NCI-H2107 (cell line): ENCODE results near the gene RNF214.

Experiments used
- DNase-seq: peaks from one replicate; lab custom pipeline; 2025; lab: John Stamatoyannopoulos, UW

Gene RNF214

DNA sequence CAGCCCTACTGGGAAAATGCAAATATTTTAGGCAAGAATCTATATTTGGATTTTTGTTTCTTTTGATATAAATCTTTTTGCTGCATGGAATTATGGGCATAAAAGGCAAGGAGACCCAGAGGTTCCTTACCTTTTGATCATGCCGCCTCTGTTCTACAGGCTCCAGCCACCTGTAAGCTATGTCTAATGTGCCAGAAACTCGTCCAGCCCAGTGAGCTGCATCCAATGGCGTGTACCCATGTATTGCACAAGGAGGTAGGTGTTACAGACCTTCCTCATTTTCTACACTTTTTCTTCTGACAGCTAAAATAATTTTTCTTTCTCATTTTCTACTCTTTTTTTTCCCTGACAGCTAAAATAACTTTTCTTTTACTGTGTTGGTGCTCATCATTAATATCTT, 50.5 kb downstream of the RNF214 start:
- DNase-seq = no peak

DNA sequence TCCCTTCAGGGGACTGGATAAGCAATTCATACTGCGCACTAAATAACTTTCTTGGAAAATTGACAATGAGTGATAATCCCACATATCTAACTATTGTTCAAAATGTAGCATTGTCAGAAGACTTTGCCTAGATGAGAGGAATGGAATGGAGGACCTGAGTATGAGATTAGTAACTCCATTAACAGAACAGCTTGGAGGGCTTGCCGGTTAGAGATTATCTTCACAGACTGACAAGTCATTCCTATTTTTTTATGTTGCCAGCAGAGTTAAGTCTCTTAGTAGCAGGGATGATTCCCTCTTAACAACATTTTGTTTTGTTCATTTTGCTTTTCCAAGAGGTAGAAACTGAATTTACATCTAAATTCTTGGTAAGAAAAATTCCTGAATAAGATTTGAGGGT, 51.6 kb downstream of the RNF214 start:
- DNase-seq = no peak

GRCh38 chr11:117286588-117286987, 54.1 kb downstream of the RNF214 start:
- no peak for DNase-seq

- no peak for DNase-seq
These were observed 55.2 kb downstream of the RNF214 start for GRCh38 chr11:117287668-117288067.

- DNase-seq = no peak
These were observed 57.3 kb downstream of the RNF214 start for GRCh38 chr11:117289795-117290194.

GRCh38 chr11:117290809-117291396, 58.4 kb downstream of the RNF214 start, which contains the start of gene BACE1-AS:
Gene BACE1-AS (plus strand): TSS chr11:117291346.
- no peak for DNase-seq

DNA sequence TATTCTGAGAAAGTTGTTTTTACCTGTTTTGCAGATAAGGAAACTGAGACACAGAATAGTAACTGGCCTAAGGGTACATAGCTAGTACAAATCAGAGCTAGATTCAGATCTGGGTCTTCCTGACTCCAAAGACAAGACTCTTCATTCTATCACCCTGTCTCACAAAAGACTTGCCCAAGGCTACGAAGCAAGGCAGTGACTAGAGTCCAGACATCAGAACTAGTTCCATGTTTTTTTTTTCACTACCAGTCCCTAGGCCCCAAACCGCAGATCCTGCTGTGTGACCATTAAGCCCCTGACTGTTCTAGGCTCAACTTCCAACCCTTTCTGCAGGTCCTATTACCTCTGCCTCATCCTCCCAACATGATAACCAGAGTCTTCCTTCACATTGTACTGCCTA, 60.1 kb downstream of the RNF214 start:
- DNase-seq = no peak

GRCh38 chr11:117295438-117296137, 63.1 kb downstream of the RNF214 start:
- DNase-seq = no peak

- no peak for DNase-seq
These were observed 64.4 kb downstream of the RNF214 start for GRCh38 chr11:117296881-117297280.

GRCh38 chr11:117298195-117298594, 65.7 kb downstream of the RNF214 start:
- no peak for DNase-seq

GRCh38 chr11:117299351-117300282, 67.1 kb downstream of the RNF214 start:
- DNase-seq = no peak

- DNase-seq = no peak
These were observed 67.8 kb downstream of the RNF214 start for GRCh38 chr11:117300283-117300663.

DNA sequence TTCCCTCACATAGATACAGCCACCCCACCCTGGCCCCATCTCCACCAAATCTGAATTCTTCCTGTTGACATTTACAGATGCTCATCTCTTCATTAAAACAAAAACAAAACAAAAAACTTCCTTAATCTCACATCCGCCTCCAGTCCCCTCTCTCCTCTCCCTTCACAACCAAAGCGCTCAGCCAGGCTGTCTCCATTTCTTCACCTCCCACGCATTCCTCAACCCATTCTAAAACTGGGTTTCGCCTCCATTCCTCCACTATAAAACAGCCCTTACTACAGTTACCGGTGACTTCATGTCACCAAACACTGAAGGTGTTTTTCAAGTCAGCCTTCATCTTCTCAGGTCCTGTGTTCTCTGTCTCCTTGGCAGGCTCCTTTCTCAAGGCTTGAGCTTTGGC, 68.3 kb downstream of the RNF214 start:
- DNase-seq = no peak

DNA sequence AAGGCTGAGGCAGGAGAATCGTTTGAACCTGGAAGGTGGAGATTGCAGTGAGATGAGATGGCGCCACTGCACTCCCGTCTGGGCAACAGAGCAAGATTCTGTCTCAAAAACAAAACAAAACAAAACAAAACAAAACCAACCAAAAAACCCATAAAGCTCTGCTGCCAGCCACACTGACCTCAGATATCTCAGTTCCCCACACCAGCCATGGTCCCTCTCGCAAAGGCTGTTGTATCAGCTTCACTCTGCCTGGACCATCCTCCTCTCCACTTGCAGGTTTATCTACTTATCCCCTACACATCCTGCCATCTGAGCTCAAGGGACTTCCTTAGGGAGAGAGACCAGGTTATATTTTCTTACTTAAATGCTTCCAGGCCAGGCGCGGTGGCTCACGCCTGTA, 69.8 kb downstream of the RNF214 start:
- DNase-seq = no peak

GRCh38 chr11:117303101-117303500, 70.6 kb downstream of the RNF214 start:
- DNase-seq = no peak

GRCh38 chr11:117303646-117304315, 71.3 kb downstream of the RNF214 start:
- DNase-seq = no peak

DNA sequence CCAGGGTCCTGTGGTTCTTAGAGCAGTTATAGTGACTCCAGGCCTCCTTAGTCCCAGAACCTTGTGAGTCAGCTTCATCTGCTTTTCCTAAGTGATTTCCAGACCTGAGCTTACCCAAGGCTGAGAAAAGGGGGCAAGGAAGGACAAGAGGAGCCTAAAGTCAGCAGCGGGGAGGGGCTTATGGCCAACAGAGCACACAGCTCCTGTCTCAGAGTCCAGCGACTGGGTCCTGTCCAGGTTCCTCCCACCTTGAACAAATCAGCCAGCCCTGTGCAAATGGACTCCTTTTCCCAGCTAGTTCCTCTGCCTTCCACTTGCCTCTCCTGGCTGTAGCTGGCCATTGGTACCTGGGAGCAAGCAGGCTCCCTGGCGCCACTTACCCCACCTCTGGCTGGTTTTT, 72.7 kb downstream of the RNF214 start:
- no peak for DNase-seq

GRCh38 chr11:117309310-117309709, 76.8 kb downstream of the RNF214 start:
- DNase-seq = no peak

GRCh38 chr11:117313091-117313490, 80.6 kb downstream of the RNF214 start:
- DNase-seq = no peak

DNA sequence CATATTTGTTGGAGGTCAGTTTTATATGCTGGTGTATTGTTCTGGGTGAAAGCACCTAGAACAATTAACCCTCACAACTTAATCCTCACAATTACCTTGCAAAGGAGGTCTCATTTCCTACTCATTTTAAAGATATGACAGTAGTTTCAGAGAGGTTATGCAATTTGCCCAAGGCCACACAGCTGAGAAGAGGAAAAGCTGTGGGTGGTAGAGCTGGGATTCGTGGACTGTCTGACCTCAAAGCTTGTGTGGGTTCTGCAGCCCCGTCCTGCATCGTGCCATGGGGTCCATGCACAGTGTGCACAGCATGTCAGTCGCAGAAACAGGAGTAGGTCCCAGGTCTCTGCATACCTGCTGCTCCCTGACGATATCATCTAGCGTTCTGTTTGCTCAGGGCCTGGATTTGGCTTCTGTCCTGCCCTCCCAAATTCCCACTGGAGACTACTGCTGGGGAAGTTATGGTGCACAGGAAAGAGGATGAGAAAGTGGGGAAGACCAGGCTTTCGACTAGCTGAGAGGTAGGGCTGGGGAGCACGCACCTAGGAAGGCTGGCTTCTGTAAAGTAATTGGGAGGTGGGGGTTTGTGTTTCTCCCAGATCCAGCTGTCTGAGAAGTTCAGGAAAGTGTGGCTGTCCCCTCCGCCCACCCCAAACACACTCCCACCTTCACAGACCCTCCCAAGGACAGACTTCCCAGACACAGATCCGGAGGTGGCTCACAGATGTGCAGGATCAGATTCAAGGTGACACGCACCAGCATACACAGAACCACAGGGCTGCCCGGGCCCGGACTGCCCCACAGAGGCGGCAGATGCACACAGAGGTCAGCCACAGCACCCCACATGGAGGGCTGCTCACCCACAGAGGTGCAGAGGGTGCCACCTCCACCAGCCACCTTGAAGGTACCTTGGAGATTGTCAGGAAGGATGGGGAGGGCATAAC, 81.6 kb downstream of the RNF214 start:
- DNase-seq = no peak

GRCh38 chr11:117314840-117315239, 82.4 kb downstream of the RNF214 start:
- no peak for DNase-seq
